ENCODE measurements around the gene DHRS3.
"Not testable (repeated sequence)": the region's sequence is repeated elsewhere in the genome, so short reads cannot be mapped to it uniquely, and the experiment has no call there.

The DHRS3 gene

GRCh38 chr1:12551584-12551983 is 66.4 kb downstream of the DHRS3 start:
- DNase-seq, result no peak

- DNase-seq, result peak; percentile 40
Observed at GRCh38 chr1:12549460-12550349, 68.3 kb downstream of the DHRS3 start.

GRCh38 chr1:12548973-12549459 is 69.0 kb downstream of the DHRS3 start:
- no peak for DNase-seq

- no peak for DNase-seq
Observed at GRCh38 chr1:12548279-12548972, 69.6 kb downstream of the DHRS3 start.

- no peak for DNase-seq
Observed at GRCh38 chr1:12547586-12548225, 70.3 kb downstream of the DHRS3 start.

- DNase-seq, result no peak
Observed at GRCh38 chr1:12546771-12547585, 71.0 kb downstream of the DHRS3 start.

GRCh38 chr1:12544992-12545391 is 73.0 kb downstream of the DHRS3 start:
- no peak for DNase-seq

GRCh38 chr1:12544357-12544756 is 73.7 kb downstream of the DHRS3 start:
- no peak for DNase-seq

GRCh38 chr1:12543740-12544154 is 74.3 kb downstream of the DHRS3 start:
- no peak for DNase-seq

GRCh38 chr1:12542616-12543592 is 75.1 kb downstream of the DHRS3 start:
- no peak for DNase-seq

GRCh38 chr1:12542138-12542465 is 75.9 kb downstream of the DHRS3 start:
- DNase-seq, result no peak

- no peak for DNase-seq
Observed at GRCh38 chr1:12541274-12542137, 76.5 kb downstream of the DHRS3 start.

- DNase-seq, result no peak
Observed at GRCh38 chr1:12540580-12541273, 77.3 kb downstream of the DHRS3 start.

GRCh38 chr1:12539705-12540579 is 78.1 kb downstream of the DHRS3 start:
- no peak for DNase-seq

- no peak for DNase-seq
Observed at GRCh38 chr1:12539320-12539704, 78.7 kb downstream of the DHRS3 start.

GRCh38 chr1:12538536-12538935 is 79.5 kb downstream of the DHRS3 start:
- not testable (repeated sequence) for DNase-seq

GRCh38 chr1:12537906-12538461 is 80.0 kb downstream of the DHRS3 start:
- no peak for DNase-seq

GRCh38 chr1:12537294-12537693 is 80.7 kb downstream of the DHRS3 start:
- no peak for DNase-seq

Data from COR-L47 (cell line).